ENCODE data around the gene SFRP5. TPM values are rescaled to one million over a fixed set of nuclear protein-coding genes. Genes with fewer than 3 reads are reported as not detected.

The SFRP5 gene
- total RNA-seq, 2 donors from 2014 or later = 0.41 to 1.8 TPM

DNA sequence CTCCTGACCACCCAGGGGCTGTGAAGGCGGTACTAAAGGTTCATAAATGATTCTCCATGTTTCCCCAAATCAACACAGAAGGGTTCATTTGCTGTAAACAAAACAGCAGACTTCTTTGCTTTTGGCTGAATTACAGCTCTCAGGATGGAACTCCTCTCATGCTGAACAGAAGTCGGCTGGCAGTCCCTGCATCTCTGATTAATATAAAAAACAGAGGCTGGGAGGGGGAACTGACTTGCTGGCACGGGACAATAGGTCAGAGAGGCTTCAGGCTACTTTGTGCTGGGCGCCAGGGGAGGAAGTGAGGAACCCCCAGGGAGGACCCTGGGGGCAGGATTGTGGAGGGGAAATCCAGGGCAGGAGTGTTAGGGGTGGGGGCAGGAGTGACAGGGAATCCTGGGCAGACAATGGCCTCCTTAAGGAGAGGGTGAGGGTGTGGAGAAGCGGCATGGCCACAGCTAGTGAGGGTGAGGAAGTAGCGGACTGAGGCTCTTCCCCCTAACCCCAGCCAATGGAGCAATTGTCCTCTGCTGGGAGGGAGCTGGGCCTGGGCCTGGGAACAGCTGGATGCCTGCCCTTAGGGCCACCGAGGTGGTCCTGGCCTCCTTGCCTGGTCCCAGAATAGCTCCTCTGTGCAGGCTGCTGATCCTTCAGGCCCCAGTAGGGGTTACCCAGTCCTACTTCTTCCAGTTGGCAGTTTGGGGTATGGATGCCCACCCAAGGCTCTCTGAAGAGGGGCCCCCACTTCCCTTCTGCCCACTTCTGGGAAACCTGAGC lies 9.2 kb upstream of the SFRP5 start:
- TF ChIP-seq, protein P1, sequence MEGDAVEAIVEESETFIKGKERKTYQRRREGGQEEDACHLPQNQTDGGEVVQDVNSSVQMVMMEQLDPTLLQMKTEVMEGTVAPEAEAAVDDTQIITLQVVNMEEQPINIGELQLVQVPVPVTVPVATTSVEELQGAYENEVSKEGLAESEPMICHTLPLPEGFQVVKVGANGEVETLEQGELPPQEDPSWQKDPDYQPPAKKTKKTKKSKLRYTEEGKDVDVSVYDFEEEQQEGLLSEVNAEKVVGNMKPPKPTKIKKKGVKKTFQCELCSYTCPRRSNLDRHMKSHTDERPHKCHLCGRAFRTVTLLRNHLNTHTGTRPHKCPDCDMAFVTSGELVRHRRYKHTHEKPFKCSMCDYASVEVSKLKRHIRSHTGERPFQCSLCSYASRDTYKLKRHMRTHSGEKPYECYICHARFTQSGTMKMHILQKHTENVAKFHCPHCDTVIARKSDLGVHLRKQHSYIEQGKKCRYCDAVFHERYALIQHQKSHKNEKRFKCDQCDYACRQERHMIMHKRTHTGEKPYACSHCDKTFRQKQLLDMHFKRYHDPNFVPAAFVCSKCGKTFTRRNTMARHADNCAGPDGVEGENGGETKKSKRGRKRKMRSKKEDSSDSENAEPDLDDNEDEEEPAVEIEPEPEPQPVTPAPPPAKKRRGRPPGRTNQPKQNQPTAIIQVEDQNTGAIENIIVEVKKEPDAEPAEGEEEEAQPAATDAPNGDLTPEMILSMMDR (IDR thresholded peaks at IDR 0.05) = no peak
- Histone ChIP-seq H3K4me3 (no peak overlapping the region), H3K36me3 (no peaks in the 10 kb centered on the region), H3K4me1 (ENCODE audit: control insufficient read depth in 1 of 2, low read depth in 2 of 2) (no peaks in the 10 kb centered on the region), H3K9me3 (no peaks in the 10 kb centered on the region), H3K27ac (no peak overlapping the region), H3K27me3 (replicated peaks; ENCODE audit: insufficient read depth) (no peaks in the 10 kb centered on the region)
- DNase-seq (ENCODE audit: low spot score) (no peak), ATAC-seq (ENCODE audit: insufficient number of reproducible peaks, low FRiP score, low read depth) (no peak)

DNA sequence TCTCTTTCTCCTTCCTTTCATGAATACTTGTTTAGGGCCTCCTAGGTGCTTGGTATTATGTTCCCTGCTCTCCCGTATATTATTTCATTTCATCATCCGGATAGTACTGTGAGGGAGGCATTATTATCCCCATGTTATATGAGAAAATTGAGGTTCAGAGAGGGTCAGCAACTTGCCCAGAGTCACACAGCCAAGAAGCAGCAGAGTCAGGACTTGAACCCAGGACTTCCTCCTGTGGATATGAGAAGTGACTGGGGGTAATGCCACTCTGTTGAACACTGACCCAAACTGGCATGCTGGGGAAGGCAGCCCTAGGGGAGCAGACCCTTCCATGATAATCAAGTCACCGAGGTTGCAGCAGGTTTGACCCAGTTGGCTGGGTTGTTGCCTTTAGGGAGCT lies 8.2 kb upstream of the SFRP5 start:
- Histone ChIP-seq H3K27ac (no peak overlapping the region), H3K9me3 (no peaks in the 10 kb centered on the region), H3K36me3 (no peaks in the 10 kb centered on the region), H3K27me3 (replicated peaks; ENCODE audit: insufficient read depth) (no peaks in the 10 kb centered on the region), H3K4me3 (no peak overlapping the region), H3K4me1 (ENCODE audit: control insufficient read depth in 1 of 2, low read depth in 2 of 2) (no peaks in the 10 kb centered on the region)
- DNase-seq (ENCODE audit: low spot score) (no peak), ATAC-seq (ENCODE audit: insufficient number of reproducible peaks, low FRiP score, low read depth) (no peak)
- TF ChIP-seq, protein P1 (IDR thresholded peaks at IDR 0.05) = no peak

DNA sequence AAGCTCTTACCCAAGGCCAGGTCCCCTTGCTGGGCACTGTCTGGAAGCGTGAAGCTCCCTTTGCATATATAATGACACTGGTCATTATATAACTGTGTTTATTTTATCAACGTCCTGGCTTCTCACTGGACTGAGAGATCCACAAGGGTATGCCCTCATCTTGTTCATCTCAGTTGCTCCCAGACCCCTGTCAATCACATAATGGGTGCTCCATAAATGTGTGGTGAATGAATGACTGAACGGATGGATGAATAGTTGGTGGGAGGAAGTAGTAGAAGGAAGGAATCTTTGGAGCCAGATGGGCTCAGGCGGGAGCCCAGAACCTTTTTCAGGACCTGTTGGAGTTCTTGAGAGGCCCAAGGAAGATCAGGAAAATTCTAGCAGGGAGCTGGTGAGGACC lies 7.7 kb upstream of the SFRP5 start:
- Histone ChIP-seq H3K4me3 (no peak overlapping the region), H3K36me3 (no peaks in the 10 kb centered on the region), H3K9me3 (no peaks in the 10 kb centered on the region), H3K27me3 (replicated peaks; ENCODE audit: insufficient read depth) (no peaks in the 10 kb centered on the region), H3K4me1 (ENCODE audit: control insufficient read depth in 1 of 2, low read depth in 2 of 2) (no peaks in the 10 kb centered on the region), H3K27ac (no peak overlapping the region)
- no peak for DNase-seq (ENCODE audit: low spot score)
- TF ChIP-seq, protein P1 (IDR thresholded peaks at IDR 0.05) = no peak
- no peak for ATAC-seq (ENCODE audit: insufficient number of reproducible peaks, low FRiP score, low read depth)

DNA sequence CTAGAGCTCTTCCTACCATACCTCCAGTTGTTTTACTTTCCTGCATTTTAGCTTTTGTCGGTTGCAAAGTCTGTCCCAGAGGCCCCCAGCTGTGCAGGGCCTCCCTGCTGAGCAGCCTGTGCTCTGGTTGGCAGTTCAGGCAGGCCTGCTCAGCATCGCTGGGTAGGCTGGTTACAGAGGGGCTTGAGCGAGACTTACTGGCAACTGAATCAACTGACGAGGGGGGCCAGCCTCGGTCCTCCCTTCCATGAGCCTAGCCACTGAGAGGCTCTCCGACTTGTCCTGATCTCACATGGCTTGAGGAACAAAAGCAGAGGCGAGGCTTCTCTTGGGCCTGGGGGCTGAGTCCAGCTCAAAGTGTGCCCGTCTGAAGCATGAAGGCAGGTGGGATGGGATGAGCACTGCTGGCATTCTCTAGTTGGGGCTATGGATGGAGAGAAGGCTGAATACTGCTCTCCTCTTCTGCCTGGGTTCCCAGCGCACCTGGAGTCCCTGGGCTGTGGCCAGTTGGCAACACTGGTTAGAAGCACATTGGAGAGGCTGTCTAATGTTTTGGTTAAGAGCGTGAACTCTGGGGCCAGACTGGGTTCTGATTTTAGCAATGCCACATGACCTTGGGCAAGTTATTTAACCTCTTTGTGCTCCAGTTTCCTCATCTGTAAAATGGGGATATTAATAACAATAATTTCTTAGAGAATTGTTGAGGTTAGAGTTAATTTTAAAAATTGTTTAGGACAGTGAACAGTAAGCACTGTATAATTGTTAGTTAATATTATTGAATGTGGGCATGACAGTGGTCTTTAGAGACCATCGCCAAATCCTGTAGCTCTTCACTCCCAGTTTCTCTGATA lies 6.9 kb upstream of the SFRP5 start:
- Histone ChIP-seq H3K4me1 (ENCODE audit: control insufficient read depth in 1 of 2, low read depth in 2 of 2) (no peaks in the 10 kb centered on the region), H3K9me3 (no peaks in the 10 kb centered on the region), H3K4me3 (no peak overlapping the region), H3K27me3 (replicated peaks; ENCODE audit: insufficient read depth) (no peaks in the 10 kb centered on the region), H3K36me3 (no peaks in the 10 kb centered on the region), H3K27ac (no peak overlapping the region)
- TF ChIP-seq, protein P1 (IDR thresholded peaks at IDR 0.05) = no peak
- DNase-seq (ENCODE audit: low spot score) (no peak), ATAC-seq (ENCODE audit: insufficient number of reproducible peaks, low FRiP score, low read depth) (no peak)

DNA sequence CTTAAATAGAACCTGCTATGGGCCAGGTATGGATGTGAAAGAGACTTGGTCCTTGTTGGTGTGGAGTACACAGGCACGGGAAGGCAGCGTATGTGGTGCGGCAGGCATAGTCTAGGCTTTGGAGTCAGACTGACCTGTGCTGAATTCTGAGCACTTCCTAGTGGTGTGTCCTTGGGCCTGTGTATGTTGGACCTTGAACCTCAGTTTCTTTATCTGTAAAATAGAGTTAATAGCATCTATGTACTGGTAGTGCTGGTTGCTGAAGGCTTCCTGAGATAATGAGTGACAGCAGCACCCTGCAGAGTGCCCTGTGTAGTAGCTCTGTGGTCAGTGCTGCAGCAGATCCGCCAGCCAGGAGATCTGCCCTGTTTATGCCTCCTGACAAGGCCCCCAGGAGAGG lies 5.3 kb upstream of the SFRP5 start:
- Histone ChIP-seq H3K4me1 (ENCODE audit: control insufficient read depth in 1 of 2, low read depth in 2 of 2) (no peaks in the 10 kb centered on the region), H3K27me3 (replicated peaks; ENCODE audit: insufficient read depth) (no peaks in the 10 kb centered on the region), H3K9me3 (no peaks in the 10 kb centered on the region), H3K27ac (no peak overlapping the region), H3K4me3 (no peak overlapping the region), H3K36me3 (no peaks in the 10 kb centered on the region)
- no peak for ATAC-seq (ENCODE audit: insufficient number of reproducible peaks, low FRiP score, low read depth)
- DNase-seq (ENCODE audit: low spot score) = no peak
- TF ChIP-seq, protein P1 (IDR thresholded peaks at IDR 0.05) = no peak
